ENCODE measurements around the gene NSFL1C. TPM values are rescaled to one million over a fixed set of nuclear protein-coding genes. Genes with fewer than 3 reads are reported as not detected.

The NSFL1C gene
- total and polyA plus RNA-seq, 8 donors = 60.5 to 96.9 (median 92.9) TPM

- Histone ChIP-seq H3K36me3 (peaks cover 0 to 42% of the 10 kb centered on the region in 2 donors), H3K4me3 (no peak overlapping the region), H3K9me3 (no peaks in the 10 kb centered on the region), H3K27me3 (no peaks in the 10 kb centered on the region), H3K4me1 (peaks cover 14 to 54% of the 10 kb centered on the region in 2 donors), H3K27ac (peak overlapping the region in 1 of 2 donors; percentile 58)
- no peak for TF ChIP-seq CTCF (IDR thresholded peaks at IDR 0.05)
- DNase-seq (no peak), ATAC-seq (no peak)
- intact Hi-C loops (cut with DNase I) = no loop called here
Measured at GRCh38 chr20:1472556-1473245, 6.1 kb upstream of the NSFL1C start.

DNA sequence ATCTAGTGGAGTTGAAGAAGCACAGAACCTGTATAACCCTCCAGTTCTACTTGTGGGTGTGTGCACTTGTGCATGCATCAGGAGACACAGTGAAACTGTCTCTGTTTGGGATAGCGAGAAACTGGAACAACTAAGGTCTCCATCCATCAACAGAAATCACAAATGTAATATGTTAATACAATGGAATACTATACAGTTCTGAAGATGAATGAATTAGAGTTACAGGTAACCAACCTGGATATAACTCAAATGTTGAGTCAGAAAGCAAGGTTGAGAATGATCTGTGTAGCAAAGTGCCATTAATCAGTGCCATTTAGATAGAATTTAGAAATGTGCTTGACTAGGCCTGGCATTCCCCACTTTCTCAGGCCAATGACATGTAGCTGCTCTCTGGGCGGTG lies 4.6 kb upstream of the NSFL1C start:
- no peak for ATAC-seq
- Histone ChIP-seq H3K4me3 (no peak overlapping the region), H3K9me3 (no peaks in the 10 kb centered on the region), H3K27ac (no peak overlapping the region), H3K27me3 (no peaks in the 10 kb centered on the region), H3K4me1 (peaks cover 14 to 63% of the 10 kb centered on the region in 2 donors), H3K36me3 (peaks cover 0 to 27% of the 10 kb centered on the region in 2 donors)
- no peak for DNase-seq
- intact Hi-C loops (cut with DNase I) = no loop called here
- no peak for TF ChIP-seq CTCF (IDR thresholded peaks at IDR 0.05)

DNA sequence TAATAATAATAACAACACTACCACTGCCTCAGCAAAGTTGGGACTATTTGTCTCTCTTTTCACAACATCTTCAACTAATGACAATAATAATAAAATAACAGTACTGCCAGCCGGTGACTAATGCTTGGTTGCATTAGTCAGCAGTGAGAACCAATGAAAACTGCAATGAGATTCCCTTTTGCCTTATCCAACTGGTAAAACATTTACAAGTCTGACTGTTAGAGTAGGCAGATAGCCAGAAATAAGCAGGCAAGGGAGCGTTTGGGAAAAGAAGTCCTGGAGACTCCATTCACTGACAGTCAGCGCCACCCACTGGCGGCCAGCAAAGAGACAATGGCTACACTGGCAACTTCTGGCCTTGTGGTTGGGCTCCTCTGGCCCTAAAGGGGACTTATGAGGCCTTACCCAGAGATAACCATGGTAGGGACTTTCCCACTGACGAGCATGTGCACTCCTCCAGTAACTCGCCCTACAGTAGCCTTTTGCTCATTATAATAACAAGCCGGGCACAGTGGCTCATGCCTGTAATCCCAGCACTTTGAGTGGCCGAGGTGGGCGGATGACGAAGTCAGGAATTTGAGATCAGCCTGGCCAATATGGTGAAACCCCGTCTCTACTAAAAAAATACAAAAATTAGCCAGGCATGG lies 3.4 kb upstream of the NSFL1C start:
- Histone ChIP-seq H3K4me3 (no peak overlapping the region), H3K27me3 (no peaks in the 10 kb centered on the region), H3K4me1 (peaks cover 24 to 74% of the 10 kb centered on the region in 2 donors), H3K9me3 (no peaks in the 10 kb centered on the region), H3K27ac (peak overlapping the region in 1 of 2 donors; percentile 97), H3K36me3 (peaks cover 0 to 18% of the 10 kb centered on the region in 2 donors)
- DNase-seq = peak; percentile 46 to 89 (median 83)
- intact Hi-C loops (cut with DNase I) = no loop called here
- ATAC-seq = peak; percentile 66
- TF ChIP-seq CTCF (IDR thresholded peaks at IDR 0.05) = peak; percentile 50 to 59

- ATAC-seq (no peak), DNase-seq (no peak)
- H3K36me3 ChIP-seq = peaks cover 0 to 15% of the 10 kb centered on the region in 2 donors
- peaks cover 24 to 80% of the 10 kb centered on the region in 2 donors for H3K4me1 ChIP-seq
- peak overlapping the region in 1 of 2 donors; percentile 97 for H3K27ac ChIP-seq
- TF ChIP-seq CTCF (IDR thresholded peaks at IDR 0.05) = no peak
- H3K4me3 ChIP-seq = no peak overlapping the region
- no peaks in the 10 kb centered on the region for H3K9me3 ChIP-seq
- intact Hi-C loops (cut with DNase I) = no loop called here
- no peaks in the 10 kb centered on the region for H3K27me3 ChIP-seq
Measured at GRCh38 chr20:1469306-1469905, 2.8 kb upstream of the NSFL1C start.

DNA sequence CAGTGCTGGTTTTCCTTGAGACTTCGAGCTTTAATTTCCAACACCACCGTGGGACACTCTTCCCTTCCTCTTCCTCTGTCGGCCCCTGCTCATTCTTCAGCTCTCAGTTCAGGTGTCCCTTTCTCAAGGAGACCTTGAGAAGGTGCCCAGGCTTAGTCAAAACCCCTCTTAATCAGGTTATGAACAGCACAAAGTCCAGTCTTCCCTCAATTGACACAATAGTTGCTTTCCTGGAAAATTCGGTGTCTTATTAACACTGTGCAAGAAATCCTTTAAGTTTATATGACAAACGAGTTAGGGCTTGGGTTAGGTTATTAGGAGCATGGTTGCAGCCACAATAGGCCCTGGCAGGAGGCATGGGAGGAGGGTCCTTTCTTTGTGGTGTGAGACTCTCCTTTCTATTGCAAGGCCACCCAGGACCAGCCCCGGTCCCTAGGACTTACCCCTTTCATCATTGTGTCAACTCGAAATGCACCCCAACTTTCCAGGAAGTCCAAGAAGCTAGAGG lies 1.5 kb upstream of the NSFL1C start:
- intact Hi-C loops (cut with DNase I) = no loop called here
- no peak for TF ChIP-seq CTCF (IDR thresholded peaks at IDR 0.05)
- peak overlapping the region; percentile 87 to 97 for H3K27ac ChIP-seq
- no peaks in the 10 kb centered on the region for H3K9me3 ChIP-seq
- H3K4me1 ChIP-seq = peaks cover 24 to 83% of the 10 kb centered on the region in 2 donors
- no peaks in the 10 kb centered on the region for H3K27me3 ChIP-seq
- no peak for DNase-seq
- ATAC-seq = no peak
- H3K4me3 ChIP-seq = no peak overlapping the region
- H3K36me3 ChIP-seq = peaks cover 0 to 28% of the 10 kb centered on the region in 2 donors
